PFSK-1 (cell line): Measurements from ENCODE around the gene NSL1. TPM values are rescaled to one million over a fixed set of nuclear protein-coding genes. Genes with fewer than 3 reads are reported as not detected.

Experiments used
- FOXP2 ChIP-seq: optimal IDR thresholded peaks from 2 replicates; pipeline ENCODE3; 2011; ENCODE audit warnings: borderline replicate concordance, control low read depth, inconsistent platforms; ENCODE audit not compliant: insufficient read depth; ENCODE audit errors: extremely low read length, extremely low read depth
- POLR2AphosphoS5 ChIP-seq: IDR thresholded peaks from 2 replicates; pipeline ENCODE4 v1.6.1; 2012; ENCODE audit warnings: low read depth, mild to moderate bottlenecking, control low read depth, low read length, moderate library complexity
- SIN3A ChIP-seq: IDR thresholded peaks from 2 replicates; pipeline ENCODE4 v1.6.1; 2012; ENCODE audit warnings: mild to moderate bottlenecking, low read length, moderate library complexity, borderline replicate concordance; ENCODE audit not compliant: insufficient read depth
- TAF1 ChIP-seq: IDR thresholded peaks from 2 replicates; pipeline ENCODE4 v1.6.1; 2012; ENCODE audit warnings: low read length, control low read depth, borderline replicate concordance; ENCODE audit not compliant: insufficient read depth
- polyA plus RNA-seq: library from polyadenylated mRNA; unstranded; fragments of >200 nt; gene quantifications from one replicate; pipeline ENCODE4 v1.2.1, GENCODE V29; 2012; ENCODE audit warnings: low read depth, missing spikeins; ENCODE audit not compliant: insufficient read length
- TF ChIP-seq, protein P1 (sequence below), 2 experiments: IDR thresholded peaks; 2 replicates each; pipeline versions ENCODE4 v1.6.1 to v1.8.0; 2011 to 2012; ENCODE audit warnings: low read depth in 2 of 2, low read length in 2 of 2, control low read depth in 1 of 2, inconsistent platforms in 1 of 2, mild to moderate bottlenecking in 1 of 2, moderate library complexity in 1 of 2; ENCODE audit not compliant: insufficient read depth in 1 of 2

Gene NSL1, protein sequence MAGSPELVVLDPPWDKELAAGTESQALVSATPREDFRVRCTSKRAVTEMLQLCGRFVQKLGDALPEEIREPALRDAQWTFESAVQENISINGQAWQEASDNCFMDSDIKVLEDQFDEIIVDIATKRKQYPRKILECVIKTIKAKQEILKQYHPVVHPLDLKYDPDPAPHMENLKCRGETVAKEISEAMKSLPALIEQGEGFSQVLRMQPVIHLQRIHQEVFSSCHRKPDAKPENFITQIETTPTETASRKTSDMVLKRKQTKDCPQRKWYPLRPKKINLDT
- 29.2 TPM for polyA plus RNA-seq

DNA sequence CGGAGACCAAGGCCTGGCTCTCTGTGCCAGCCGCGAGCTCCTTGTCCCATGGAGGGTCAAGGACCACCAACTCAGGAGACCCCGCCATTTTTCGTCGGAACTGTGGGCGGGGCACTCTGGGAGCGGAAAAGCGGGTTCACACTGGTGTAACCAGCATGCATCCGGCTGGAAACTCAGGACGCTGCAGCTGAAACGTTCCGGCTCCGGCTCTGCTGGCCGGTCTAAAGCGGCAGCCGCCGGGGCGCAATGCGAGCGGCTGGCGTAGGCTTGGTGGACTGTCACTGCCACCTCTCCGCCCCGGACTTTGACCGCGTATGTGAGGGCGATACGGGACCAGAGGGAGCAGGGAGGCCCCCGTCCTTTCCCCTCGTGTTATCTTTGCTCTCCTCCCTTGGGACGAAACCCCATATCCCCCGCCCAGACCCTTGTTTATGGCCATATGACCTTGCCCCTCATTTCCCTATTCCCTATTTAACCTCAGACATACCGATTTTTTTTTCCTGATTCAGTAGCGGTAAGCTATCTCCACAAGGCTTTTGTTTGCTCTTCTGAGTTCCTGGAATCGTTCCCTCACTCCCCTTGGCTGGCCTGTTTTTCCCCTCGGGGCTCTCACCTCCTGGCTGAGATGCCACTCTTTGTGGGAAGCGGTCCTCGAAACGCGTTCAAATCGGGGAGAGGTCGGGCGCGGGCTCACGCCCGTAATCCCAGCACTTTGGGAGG lies at the start of gene NSL1, which contains the start of gene TATDN3:
Gene NSL1 (minus strand): TSS at position 102 of the 720 bp plus-strand sequence. CDS start 14 bp downstream, at position 88.
Gene TATDN3 (plus strand): TSS at position 219 of the 720 bp plus-strand sequence. CDS start 28 bp downstream, at position 247.
- TF ChIP-seq TAF1, result peak; percentile 100
- TF ChIP-seq SIN3A, result no peak
- peak; percentile 98 for TF ChIP-seq POLR2AphosphoS5
- TF ChIP-seq, protein P1, sequence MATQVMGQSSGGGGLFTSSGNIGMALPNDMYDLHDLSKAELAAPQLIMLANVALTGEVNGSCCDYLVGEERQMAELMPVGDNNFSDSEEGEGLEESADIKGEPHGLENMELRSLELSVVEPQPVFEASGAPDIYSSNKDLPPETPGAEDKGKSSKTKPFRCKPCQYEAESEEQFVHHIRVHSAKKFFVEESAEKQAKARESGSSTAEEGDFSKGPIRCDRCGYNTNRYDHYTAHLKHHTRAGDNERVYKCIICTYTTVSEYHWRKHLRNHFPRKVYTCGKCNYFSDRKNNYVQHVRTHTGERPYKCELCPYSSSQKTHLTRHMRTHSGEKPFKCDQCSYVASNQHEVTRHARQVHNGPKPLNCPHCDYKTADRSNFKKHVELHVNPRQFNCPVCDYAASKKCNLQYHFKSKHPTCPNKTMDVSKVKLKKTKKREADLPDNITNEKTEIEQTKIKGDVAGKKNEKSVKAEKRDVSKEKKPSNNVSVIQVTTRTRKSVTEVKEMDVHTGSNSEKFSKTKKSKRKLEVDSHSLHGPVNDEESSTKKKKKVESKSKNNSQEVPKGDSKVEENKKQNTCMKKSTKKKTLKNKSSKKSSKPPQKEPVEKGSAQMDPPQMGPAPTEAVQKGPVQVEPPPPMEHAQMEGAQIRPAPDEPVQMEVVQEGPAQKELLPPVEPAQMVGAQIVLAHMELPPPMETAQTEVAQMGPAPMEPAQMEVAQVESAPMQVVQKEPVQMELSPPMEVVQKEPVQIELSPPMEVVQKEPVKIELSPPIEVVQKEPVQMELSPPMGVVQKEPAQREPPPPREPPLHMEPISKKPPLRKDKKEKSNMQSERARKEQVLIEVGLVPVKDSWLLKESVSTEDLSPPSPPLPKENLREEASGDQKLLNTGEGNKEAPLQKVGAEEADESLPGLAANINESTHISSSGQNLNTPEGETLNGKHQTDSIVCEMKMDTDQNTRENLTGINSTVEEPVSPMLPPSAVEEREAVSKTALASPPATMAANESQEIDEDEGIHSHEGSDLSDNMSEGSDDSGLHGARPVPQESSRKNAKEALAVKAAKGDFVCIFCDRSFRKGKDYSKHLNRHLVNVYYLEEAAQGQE (IDR thresholded peaks at IDR 0.05; ENCODE audit: insufficient read depth in 1 of 2, low read depth in 2 of 2, low read length in 2 of 2), result peak; percentile 46 to 62; a peak in 3 of 4 replicates
- TF ChIP-seq FOXP2, result peak; percentile 67

DNA sequence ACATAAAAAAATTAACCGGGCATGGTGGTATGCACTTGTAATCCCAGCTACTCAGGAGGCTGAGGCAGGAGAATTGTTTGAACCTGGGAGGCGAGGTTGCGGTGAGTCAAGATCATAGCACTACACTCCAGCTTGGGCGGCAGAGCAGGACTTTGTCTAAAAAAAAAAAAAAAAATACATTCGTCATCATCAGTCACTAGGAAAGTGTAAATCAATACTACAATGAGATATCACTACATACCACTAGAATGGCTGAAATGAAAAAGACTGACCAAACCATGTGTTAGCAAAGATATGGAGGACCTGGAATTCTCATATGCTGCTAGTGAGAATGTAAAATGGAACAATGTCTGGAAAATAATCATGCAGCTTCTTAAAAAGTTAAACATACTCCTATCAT lies 46.6 kb upstream of the NSL1 start:
- TF ChIP-seq FOXP2 (no peak), POLR2AphosphoS5 (no peak), SIN3A (no peak), TAF1 (no peak)
- TF ChIP-seq, protein P1 (IDR thresholded peaks at IDR 0.05; ENCODE audit: insufficient read depth in 1 of 2, low read depth in 2 of 2, low read length in 2 of 2), result no peak

DNA sequence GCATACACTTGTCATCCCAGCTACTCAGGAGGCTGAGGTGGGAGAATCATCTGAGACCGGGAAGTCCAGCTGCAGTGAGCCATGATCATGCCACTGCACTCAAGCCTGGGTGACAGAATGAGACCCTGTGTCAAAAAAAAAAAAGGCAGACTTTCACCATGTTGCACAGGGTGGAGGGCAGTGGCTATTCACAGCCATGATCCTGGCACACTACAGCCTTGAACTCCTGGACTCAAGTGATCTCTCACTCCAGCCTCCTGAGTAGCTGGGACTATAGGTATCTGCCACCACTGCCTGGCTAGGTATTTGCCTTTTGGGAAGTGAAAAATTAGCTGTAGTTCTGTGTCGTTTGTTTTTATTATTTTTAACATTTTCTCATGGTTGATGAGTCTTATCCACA lies 36.8 kb upstream of the NSL1 start:
- TF ChIP-seq POLR2AphosphoS5, result no peak
- TF ChIP-seq, protein P1 (IDR thresholded peaks at IDR 0.05; ENCODE audit: insufficient read depth in 1 of 2, low read depth in 2 of 2, low read length in 2 of 2), result no peak

DNA sequence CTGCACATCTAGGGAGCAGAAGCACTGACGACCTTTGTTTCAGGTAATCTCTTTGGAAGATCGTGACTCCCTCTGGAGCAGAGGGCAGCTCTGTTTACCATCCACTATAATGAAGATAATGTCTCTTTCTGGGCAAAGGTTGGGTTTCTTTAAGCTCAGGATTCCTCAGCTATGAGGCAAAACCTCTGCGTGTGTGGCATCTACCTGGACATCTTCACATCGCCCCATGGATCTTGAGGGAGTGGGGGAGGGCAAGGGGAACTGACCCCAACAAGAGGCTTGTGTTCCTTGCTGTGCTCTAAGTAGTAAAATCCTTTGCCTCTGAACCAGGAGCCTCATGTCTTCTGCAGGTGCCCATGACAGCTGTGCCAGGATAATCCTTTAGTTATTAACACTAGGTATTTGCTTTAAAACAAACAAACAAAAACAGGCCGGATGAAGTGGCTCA lies 36.3 kb upstream of the NSL1 start:
- TF ChIP-seq SIN3A (no peak), POLR2AphosphoS5 (no peak), FOXP2 (no peak), TAF1 (no peak)
- TF ChIP-seq, protein P1 (IDR thresholded peaks at IDR 0.05; ENCODE audit: insufficient read depth in 1 of 2, low read depth in 2 of 2, low read length in 2 of 2), result no peak
